HEK293 (cell line): ENCODE data around the gene CDH2.

ENCODE experiments used
- CTCF ChIA-PET: fragments of 350-600 bp; formaldehyde crosslinking; extraction: SDS; loops from one replicate; lab custom pipeline; 2021; ENCODE audit warnings: antibody characterized with exemption; lab: Yijun Ruan, JAX
- POLR2A ChIA-PET: fragments of 300-600 bp; formaldehyde crosslinking; extraction: SDS; loops from one replicate; lab custom pipeline; 2020; ENCODE audit warnings: antibody characterized with exemption, inconsistent platforms; lab: Yijun Ruan, JAX
- H3K27ac ChIP-seq: fragments of 200-500 bp; sonication (Bioruptor generic); 2 replicates; pipeline ENCODE4 v1.5.1; 2014; ENCODE audit warnings: low read depth, low read length, control low read depth, inconsistent platforms; ENCODE audit errors: extremely low read depth
- H3K36me3 ChIP-seq, 2 experiments: fragments of 200-500 bp in 1 of 2; sonication (Bioruptor generic) in 1 of 2; 1 replicate in 1 of 2; 2 replicates in 1 of 2; pipeline ENCODE4 v1.5.1; 2014 to 2017; ENCODE audit warnings: inconsistent platforms in 2 of 2, low read length in 2 of 2; ENCODE audit not compliant: control insufficient read depth in 2 of 2, insufficient read depth in 1 of 2
- H3K4me1 ChIP-seq: fragments of 200-500 bp; sonication (Bioruptor generic); 2 replicates; pipeline ENCODE4 v1.5.1; 2014; ENCODE audit warnings: mild to moderate bottlenecking, low read length, inconsistent platforms; ENCODE audit not compliant: control insufficient read depth, insufficient read depth
- H3K4me3 ChIP-seq: 2 replicates; pipeline ENCODE4 v1.5.1; 2011; ENCODE audit warnings: low read depth, mild to moderate bottlenecking, control low read depth, low read length, moderate library complexity
- H3K9me3 ChIP-seq: fragments of 200-500 bp; sonication (Bioruptor generic); 2 replicates; pipeline ENCODE4 v1.5.1; 2014; ENCODE audit warnings: low read depth, low read length, inconsistent platforms; ENCODE audit not compliant: control insufficient read depth, insufficient read depth
- BCL11B ChIP-seq: fragments of 450-650 bp; formaldehyde crosslinking; IDR thresholded peaks from 2 replicates; pipeline ENCODE4 v1.5.1; 2016; ENCODE audit warnings: low read depth, missing biosample characterization, missing genetic modification characterization
- HOXA7 ChIP-seq: sonication (generic); formaldehyde crosslinking; IDR thresholded peaks from 2 replicates; pipeline ENCODE4 v1.8.1; 2022; ENCODE audit warnings: missing genetic modification reagents, borderline replicate concordance
- INSM2 ChIP-seq: fragments of 450-650 bp; formaldehyde crosslinking; IDR thresholded peaks from 2 replicates; pipeline ENCODE4 v1.5.1; 2016; ENCODE audit warnings: missing biosample characterization, missing genetic modification characterization
- KLF1 ChIP-seq: fragments of 450-650 bp; formaldehyde crosslinking; IDR thresholded peaks from 2 replicates; pipeline ENCODE4 v1.5.1; 2016; ENCODE audit warnings: missing biosample characterization, missing genetic modification characterization
- KLF17 ChIP-seq: fragments of 450-650 bp; formaldehyde crosslinking; IDR thresholded peaks from 2 replicates; pipeline ENCODE4 v1.5.1; 2016; ENCODE audit warnings: missing biosample characterization, missing genetic modification characterization
- KLF9 ChIP-seq: fragments of 450-650 bp; formaldehyde crosslinking; IDR thresholded peaks from 2 replicates; pipeline ENCODE4 v1.5.1; 2016; ENCODE audit warnings: missing biosample characterization, missing genetic modification characterization, low read depth
- SALL2 ChIP-seq: fragments of 450-650 bp; formaldehyde crosslinking; IDR thresholded peaks from 2 replicates; pipeline ENCODE4 v1.5.0; 2017; ENCODE audit warnings: missing biosample characterization, mild to moderate bottlenecking, missing genetic modification characterization, borderline replicate concordance
- SP3 ChIP-seq: fragments of 450-650 bp; formaldehyde crosslinking; IDR thresholded peaks from 2 replicates; pipeline ENCODE4 v1.5.1; 2016; ENCODE audit warnings: missing biosample characterization, missing genetic modification characterization
- YY2 ChIP-seq: fragments of 450-650 bp; formaldehyde crosslinking; IDR thresholded peaks from 2 replicates; pipeline ENCODE4 v1.5.1; 2016; ENCODE audit warnings: missing biosample characterization, missing genetic modification characterization
- ZBTB44 ChIP-seq: fragments of 450-650 bp; IDR thresholded peaks from 2 replicates; pipeline ENCODE4 v1.5.1; 2018; ENCODE audit warnings: missing biosample characterization, mild to moderate bottlenecking, missing genetic modification characterization
- ZFP41 ChIP-seq: fragments of 450-650 bp; formaldehyde crosslinking; IDR thresholded peaks from 2 replicates; pipeline ENCODE4 v1.5.1; 2016; ENCODE audit warnings: missing biosample characterization, missing genetic modification characterization, borderline replicate concordance
- ZNF146 ChIP-seq: fragments of 450-650 bp; formaldehyde crosslinking; IDR thresholded peaks from 2 replicates; pipeline ENCODE4 v1.5.1; 2016; ENCODE audit warnings: missing biosample characterization, missing genetic modification characterization
- ZNF266 ChIP-seq: fragments of 450-650 bp; formaldehyde crosslinking; IDR thresholded peaks from 2 replicates; pipeline ENCODE4 v1.5.1; 2016; ENCODE audit warnings: missing biosample characterization, missing genetic modification characterization, low read depth
- ZNF311 ChIP-seq: fragments of 450-650 bp; formaldehyde crosslinking; IDR thresholded peaks from 2 replicates; pipeline ENCODE4 v1.5.1; 2017; ENCODE audit warnings: missing biosample characterization, missing genetic modification characterization, borderline replicate concordance
- ZNF341 ChIP-seq: fragments of 450-650 bp; formaldehyde crosslinking; IDR thresholded peaks from 2 replicates; pipeline ENCODE4; 2016; ENCODE audit warnings: low read depth, missing biosample characterization, missing genetic modification characterization
- ZNF366 ChIP-seq: fragments of 450-650 bp; formaldehyde crosslinking; conservative IDR thresholded peaks from 2 replicates; pipeline ENCODE4 v1.5.1; 2016; ENCODE audit warnings: missing biosample characterization, missing genetic modification characterization
- ZNF529 ChIP-seq: fragments of 450-650 bp; formaldehyde crosslinking; IDR thresholded peaks from 2 replicates; pipeline ENCODE4 v1.5.1; 2017; ENCODE audit warnings: missing genetic modification characterization, missing biosample characterization; ENCODE audit not compliant: insufficient replicate concordance
- ZNF654 ChIP-seq: fragments of 450-650 bp; formaldehyde crosslinking; IDR thresholded peaks from 2 replicates; pipeline ENCODE4 v1.5.1; 2016; ENCODE audit warnings: low read depth, missing biosample characterization, missing genetic modification characterization
- ZNF747 ChIP-seq: fragments of 450-650 bp; formaldehyde crosslinking; IDR thresholded peaks from 2 replicates; pipeline ENCODE4 v1.5.1; 2016; ENCODE audit warnings: missing biosample characterization, missing genetic modification characterization
- ZNF792 ChIP-seq: fragments of 450-650 bp; formaldehyde crosslinking; IDR thresholded peaks from 2 replicates; pipeline ENCODE4 v1.5.1; 2016; ENCODE audit warnings: missing biosample characterization, missing genetic modification characterization

The CDH2 gene

GRCh38 chr18:28044036-28044435 lies 132.9 kb downstream of the CDH2 start:
- H3K27ac ChIP-seq = no peak overlapping the region
- no peaks in the 10 kb centered on the region for H3K9me3 ChIP-seq
- peak; percentile 37; the same call in 1 of the 2 replicates for TF ChIP-seq KLF1 (tag by site-specific recombination)
- TF ChIP-seq INSM2 (tag by site-specific recombination) = no peak
- no peak for TF ChIP-seq HOXA7 (CRISPR knock-in tag)
- no peak for TF ChIP-seq ZNF529 (tag by site-specific recombination)
- H3K4me3 ChIP-seq = no peak overlapping the region
- H3K4me1 ChIP-seq = peaks cover 11% of the 10 kb centered on the region
- ChIA-PET POLR2A (no interaction called here), CTCF (no interaction called here)
- H3K36me3 ChIP-seq = no peaks in the 10 kb centered on the region

GRCh38 chr18:28043631-28044030 lies 133.3 kb downstream of the CDH2 start:
- no peaks in the 10 kb centered on the region for H3K9me3 ChIP-seq
- H3K27ac ChIP-seq = no peak overlapping the region
- ChIA-PET CTCF (no interaction called here), POLR2A (interaction anchor here (0.6 to 0.7 kb wide), 2 partner anchors 39 to 263 kb away, joined by 4 to 10 read pairs; no protein-coding TSS in a partner anchor)
- no peak overlapping the region for H3K4me3 ChIP-seq
- TF ChIP-seq ZFP41 = no peak
- TF ChIP-seq BCL11B = no peak
- TF ChIP-seq ZNF792 (tag by site-specific recombination) = no peak
- TF ChIP-seq ZNF341 (tag by site-specific recombination) = no peak
- TF ChIP-seq ZBTB44 (tag by site-specific recombination) = no peak
- peaks cover 11% of the 10 kb centered on the region for H3K4me1 ChIP-seq
- no peaks in the 10 kb centered on the region for H3K36me3 ChIP-seq

GRCh38 chr18:28041366-28041765 lies 135.6 kb downstream of the CDH2 start:
- ChIA-PET CTCF (no interaction called here), POLR2A (no interaction called here)
- Histone ChIP-seq H3K27ac (no peak overlapping the region), H3K4me1 (peaks cover 13% of the 10 kb centered on the region), H3K4me3 (no peak overlapping the region), H3K36me3 (no peaks in the 10 kb centered on the region), H3K9me3 (no peaks in the 10 kb centered on the region)
- TF ChIP-seq ZNF366 (tag by site-specific recombination) = no peak

- Histone ChIP-seq H3K4me1 (peaks cover 10% of the 10 kb centered on the region), H3K4me3 (no peak overlapping the region), H3K36me3 (no peaks in the 10 kb centered on the region), H3K9me3 (no peaks in the 10 kb centered on the region), H3K27ac (no peak overlapping the region)
- POLR2A ChIA-PET = no interaction called here
- CTCF ChIA-PET = no interaction called here
- TF ChIP-seq SP3 (tag by site-specific recombination) = no peak
- no peak for TF ChIP-seq ZNF747 (tag by site-specific recombination)
- no peak for TF ChIP-seq ZNF366 (tag by site-specific recombination)
- no peak for TF ChIP-seq ZNF311 (tag by site-specific recombination)
- no peak for TF ChIP-seq SALL2 (tag by site-specific recombination)
- TF ChIP-seq ZNF654 (tag by site-specific recombination) = no peak
- no peak for TF ChIP-seq ZNF146
- TF ChIP-seq KLF9 (tag by site-specific recombination) = no peak
- no peak for TF ChIP-seq YY2 (tag by site-specific recombination)
- no peak for TF ChIP-seq ZNF266
- TF ChIP-seq KLF17 (tag by site-specific recombination) = no peak
- TF ChIP-seq, all 188 proteins: peak for 0
Measured at GRCh38 chr18:28040716-28041115, 136.2 kb downstream of the CDH2 start.
